GM12873 (cell line): Measurements from ENCODE around the gene CHD6.

Source experiments
- CTCF ChIP-seq: IDR thresholded peaks from 2 replicates; pipeline ENCODE4 v1.5.1; 2012; ENCODE audit warnings: low read depth, mild to moderate bottlenecking, moderate library complexity, low read length, control low read depth; ENCODE audit not compliant: insufficient read depth; ENCODE audit errors: missing control alignments

CHD6 gene

GRCh38 chr20:41408986-41409385 lies 209.2 kb downstream of the CHD6 start:
- no peak for TF ChIP-seq CTCF

GRCh38 chr20:41408156-41408794 lies 209.9 kb downstream of the CHD6 start:
- TF ChIP-seq CTCF = no peak

DNA sequence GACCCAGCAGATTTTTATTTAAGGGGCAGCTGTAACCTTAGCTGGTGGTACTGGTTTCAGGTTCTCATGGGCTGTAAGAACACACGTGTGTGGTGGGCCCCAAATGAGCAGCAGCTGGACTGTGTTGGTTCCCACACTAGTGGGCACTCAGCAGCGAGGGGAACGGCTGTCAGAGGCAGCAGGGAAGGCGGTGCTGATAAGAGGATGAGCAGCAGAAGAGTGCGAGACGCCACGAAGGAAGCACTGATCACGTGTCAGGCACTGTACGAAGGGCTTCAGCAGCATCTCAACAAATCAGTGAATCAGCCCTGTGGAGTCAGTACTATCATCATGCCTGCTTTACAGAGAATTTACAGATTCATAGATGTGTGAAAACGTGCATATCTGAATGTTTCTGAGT lies 210.6 kb downstream of the CHD6 start:
- no peak for TF ChIP-seq CTCF

DNA sequence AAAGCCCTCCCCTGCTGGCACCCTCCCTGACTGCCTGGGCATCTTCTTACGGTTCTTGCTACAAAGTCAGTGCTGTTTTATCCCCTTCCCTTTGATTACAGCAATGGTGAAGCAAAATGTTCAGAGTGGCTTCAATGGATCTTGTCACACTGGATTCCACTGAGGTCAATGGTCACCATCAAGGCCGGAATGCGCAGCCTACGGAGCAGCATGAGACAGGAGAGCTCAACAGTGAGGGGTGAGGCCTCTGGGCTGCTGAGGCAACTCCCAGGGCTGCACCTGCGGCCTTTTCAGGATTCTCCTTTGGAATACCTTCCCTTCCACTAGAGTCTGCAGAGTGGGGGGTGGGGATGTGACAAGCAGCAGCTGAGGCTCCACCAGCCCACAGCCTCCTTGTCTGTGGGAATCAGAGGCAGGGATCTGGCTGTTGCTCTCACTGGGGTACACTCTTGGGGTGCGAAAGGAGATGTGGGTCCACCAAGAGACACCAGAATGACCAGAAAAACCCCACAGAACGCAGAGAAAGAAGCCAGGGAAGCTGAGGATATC lies 211.2 kb downstream of the CHD6 start:
- TF ChIP-seq CTCF = no peak

DNA sequence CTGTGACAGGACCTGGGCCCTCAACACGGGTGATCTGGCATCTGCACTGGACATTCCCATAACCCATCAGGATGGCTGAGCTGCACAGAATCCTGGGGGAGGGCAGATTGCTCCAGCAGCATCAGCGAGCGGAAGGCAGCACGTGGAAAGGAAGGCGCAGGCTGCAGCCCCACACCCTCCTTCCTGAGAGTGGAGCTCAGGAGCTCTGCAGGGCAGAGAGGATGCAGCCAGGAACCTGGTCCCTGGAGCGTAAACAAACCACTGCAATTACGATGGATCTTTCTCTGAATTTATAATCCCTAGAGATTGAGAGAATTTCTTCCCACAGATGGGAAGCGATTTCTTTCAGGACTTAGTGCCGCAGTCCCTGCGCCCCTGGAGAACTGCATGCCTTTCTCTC lies 211.8 kb downstream of the CHD6 start:
- no peak for TF ChIP-seq CTCF

DNA sequence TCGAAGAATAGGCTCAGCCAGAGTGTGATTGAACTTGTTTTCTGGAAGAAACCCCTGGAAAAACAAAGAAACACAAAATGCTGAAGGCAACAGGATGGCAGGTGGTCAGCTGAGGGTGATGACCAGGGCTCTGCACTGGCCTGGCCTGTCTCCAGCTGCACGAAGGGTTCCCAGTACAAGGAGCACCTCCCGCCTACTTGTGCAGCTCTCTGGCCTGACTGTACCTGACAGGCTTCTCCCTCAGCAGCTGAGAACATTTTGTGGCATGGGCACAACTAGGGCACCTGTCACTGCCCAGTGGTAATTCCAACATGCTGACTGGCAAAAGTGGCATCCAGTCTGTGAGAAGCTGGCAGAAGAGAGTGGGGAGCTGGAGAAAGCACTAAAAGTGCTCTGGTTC lies 212.7 kb downstream of the CHD6 start:
- TF ChIP-seq CTCF = no peak

GRCh38 chr20:41403604-41404003 lies 214.6 kb downstream of the CHD6 start:
- TF ChIP-seq CTCF = no peak

DNA sequence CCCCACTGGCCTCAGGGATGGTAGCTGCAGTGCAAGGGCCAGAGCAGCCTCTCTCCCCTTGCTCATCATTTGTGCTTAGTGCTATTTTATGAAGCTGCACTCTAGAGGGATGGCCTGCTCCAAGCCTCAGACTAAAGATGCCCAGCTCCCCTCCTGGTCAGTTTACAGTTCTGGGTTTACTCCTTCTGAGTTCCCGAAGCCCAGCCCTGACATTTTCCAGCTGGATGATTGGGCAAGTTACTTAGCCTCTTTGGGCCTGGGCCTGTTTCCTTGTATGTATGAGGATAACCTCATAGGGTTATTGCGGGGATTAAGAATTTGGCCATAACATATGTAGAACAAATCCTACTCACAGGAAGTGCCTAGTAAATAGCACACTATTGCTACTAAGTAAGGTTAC lies 219.8 kb downstream of the CHD6 start:
- no peak for TF ChIP-seq CTCF
